GM18505 (cell line): ENCODE data around the gene ATP5ME.
"Not testable (repeated sequence)": the region's sequence is repeated elsewhere in the genome, so short reads cannot be mapped to it uniquely, and the experiment has no call there.

Experiments
- ATAC-seq: cut with Tn5 transposase; IDR thresholded peaks from one replicate; pipeline ENCODE4 v1.9.1; 2021; ENCODE audit not compliant: unreplicated experiment
- POLR2A ChIP-seq: IDR thresholded peaks from 4 replicates; pipeline ENCODE4 v1.6.1; 2011; ENCODE audit warnings: borderline replicate concordance; ENCODE audit not compliant: insufficient read depth, insufficient read length; ENCODE audit errors: extremely low read depth

The ATP5ME gene

DNA sequence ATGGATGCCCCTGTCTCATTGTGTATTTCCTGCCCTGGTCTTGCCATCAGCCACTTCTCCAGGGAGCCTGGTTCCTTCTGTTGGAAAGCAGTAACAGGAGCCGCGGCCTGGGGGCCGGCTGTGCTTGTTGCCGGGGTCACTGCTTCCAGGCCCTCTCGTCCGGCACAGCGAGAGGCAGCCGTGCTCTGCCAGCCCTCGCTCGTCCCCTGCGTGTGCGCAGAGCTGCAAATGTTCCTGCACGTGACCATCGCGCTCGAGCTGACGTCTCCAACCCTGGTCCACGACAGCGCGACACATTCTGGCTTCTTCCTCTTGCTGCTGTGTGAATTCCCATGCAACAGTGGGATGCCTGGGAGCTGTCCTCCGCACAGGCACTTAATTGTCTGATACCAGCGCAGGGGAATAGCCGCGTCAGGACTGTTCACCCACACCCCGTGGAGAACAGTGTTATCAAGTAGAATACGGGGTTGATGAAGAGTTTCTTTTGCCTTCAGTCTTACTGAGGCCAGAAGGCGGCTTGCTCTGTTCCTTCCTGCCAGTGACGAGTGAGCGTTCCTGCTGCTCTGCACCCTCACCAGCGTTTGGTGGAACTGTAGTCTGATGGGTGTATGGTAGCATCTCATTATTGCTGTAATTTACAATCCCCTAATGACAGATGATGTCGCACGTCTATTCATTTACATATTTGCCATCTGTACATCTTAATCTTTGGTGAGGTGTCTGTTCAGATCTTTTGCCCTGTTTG is 36.4 kb downstream of the ATP5ME start:
- no peak for TF ChIP-seq POLR2A
- no peak for ATAC-seq

- TF ChIP-seq POLR2A = no peak
- ATAC-seq = no peak
Measured at GRCh38 chr4:636628-637159, 37.4 kb downstream of the ATP5ME start.

DNA sequence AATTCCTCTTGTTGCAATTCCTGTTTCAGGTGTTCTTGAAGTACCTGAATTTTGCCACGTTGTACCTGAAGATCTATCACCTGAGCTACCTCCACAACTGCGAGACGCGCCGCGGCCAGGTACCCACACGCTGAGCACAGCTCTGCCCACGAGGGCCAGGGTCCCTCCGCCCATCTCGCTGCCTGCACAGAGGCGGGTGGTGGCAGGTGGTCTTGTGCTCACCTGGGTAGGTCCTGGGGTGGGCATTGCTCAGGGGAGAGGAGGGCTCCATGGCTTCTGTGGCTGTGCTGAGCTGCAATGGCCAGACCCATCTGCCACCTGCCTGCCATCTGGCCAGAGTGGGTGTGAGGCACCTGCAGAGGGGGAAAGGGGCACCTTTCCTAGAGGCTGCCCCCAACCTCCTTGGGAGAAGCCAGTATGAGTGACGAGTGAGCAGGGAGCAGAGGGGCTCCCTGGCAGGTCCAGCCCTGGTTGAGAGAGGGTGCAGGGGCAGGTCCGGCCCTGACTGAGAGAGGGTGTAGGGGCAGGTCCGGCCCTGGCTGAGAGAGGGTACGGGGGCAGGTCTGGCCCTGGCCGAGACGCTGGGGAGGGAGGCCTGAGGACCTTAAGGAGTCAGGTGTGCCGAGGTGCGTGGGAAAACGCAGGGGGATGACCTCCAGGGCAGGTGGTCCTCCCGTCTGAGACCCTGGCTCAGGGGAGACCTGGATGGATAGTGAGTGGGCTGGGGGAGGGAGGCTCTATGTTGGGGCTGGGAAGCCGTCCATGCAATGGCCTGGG is 38.0 kb downstream of the ATP5ME start:
- no peak for TF ChIP-seq POLR2A
- ATAC-seq = no peak

GRCh38 chr4:635066-635835 is 38.8 kb downstream of the ATP5ME start:
- not testable (repeated sequence) for ATAC-seq

GRCh38 chr4:634599-634985 is 39.5 kb downstream of the ATP5ME start:
- ATAC-seq = no peak
- no peak for TF ChIP-seq POLR2A

- ATAC-seq = no peak
- no peak for TF ChIP-seq POLR2A
Measured at GRCh38 chr4:633976-634598, 40.0 kb downstream of the ATP5ME start.

- no peak for TF ChIP-seq POLR2A
- ATAC-seq = no peak
Measured at GRCh38 chr4:633406-633805, 40.7 kb downstream of the ATP5ME start.

- TF ChIP-seq POLR2A = no peak
- ATAC-seq = no peak
Measured at GRCh38 chr4:632926-633325, 41.1 kb downstream of the ATP5ME start.

GRCh38 chr4:632196-632790 is 41.8 kb downstream of the ATP5ME start:
- ATAC-seq = no peak
- TF ChIP-seq POLR2A = no peak

DNA sequence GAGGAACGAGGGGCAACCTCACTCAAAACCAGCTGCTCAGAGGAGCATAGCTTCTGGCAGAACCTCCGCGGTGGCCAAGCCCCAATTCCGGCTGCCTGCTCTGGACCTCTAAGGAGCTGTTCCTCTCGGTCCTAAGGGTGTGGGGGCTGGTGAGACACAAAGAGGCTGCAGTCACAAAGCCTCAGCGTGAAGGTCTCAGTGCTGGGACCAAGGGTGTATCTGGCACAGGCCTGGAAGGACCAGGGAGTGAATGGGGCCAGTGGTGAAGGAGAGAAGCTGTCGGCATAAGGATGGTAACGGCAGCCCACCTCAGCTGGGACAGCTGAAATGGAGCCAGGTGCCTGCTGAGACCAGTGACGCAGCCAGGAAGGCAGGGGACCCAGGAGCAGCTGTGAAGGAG is 43.4 kb downstream of the ATP5ME start:
- no peak for ATAC-seq
- no peak for TF ChIP-seq POLR2A

DNA sequence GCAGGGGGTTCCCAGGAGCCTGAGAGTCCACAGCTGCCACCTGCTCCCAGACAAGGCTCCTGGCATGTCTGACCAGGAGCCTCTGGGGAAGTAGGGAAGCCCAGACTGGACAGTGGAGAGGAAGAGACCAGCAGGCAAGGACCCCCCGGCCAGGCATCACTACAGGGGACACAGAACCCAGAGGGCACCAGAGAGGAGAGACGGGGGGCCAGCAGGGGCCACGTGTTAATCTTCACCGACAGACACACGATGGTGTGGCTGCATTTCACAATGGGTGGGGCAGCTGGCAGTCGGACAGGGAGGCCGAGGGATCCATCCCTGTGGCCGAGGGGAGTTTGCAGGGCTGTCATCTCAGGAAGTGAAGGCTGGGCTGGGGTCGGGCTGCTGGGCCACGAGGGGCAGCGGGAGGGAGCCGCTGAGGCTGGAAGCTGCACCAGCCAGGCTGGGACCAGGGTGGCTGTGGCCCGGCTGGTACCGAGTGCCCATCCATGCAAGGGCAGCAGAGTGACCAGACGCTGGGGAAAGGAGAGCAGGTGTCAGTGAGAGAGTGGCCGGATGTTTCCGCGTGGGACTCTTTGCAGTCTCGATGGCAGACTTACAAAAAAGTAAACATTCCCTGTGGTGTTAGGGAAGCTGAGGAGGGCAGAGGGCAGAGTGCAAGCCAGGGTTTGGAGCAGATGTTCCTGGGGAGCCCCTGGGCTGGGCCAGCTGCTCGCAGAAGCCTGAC is 44.0 kb downstream of the ATP5ME start:
- ATAC-seq = no peak
- no peak for TF ChIP-seq POLR2A

GRCh38 chr4:629636-629914 is 44.5 kb downstream of the ATP5ME start:
- no peak for ATAC-seq
- TF ChIP-seq POLR2A = no peak
